Lower leg skin (tissue), 3 donors: ENCODE results near the gene PAIP2.

Source experiments
- CTCF ChIP-seq, 3 donors: fragments of 450-650 bp; IDR thresholded peaks; one replicate each; pipeline ENCODE4 v1.5.1; 2016; ENCODE audit warnings: antibody characterized with exemption in 3 of 3, mild to moderate bottlenecking in 3 of 3, moderate library complexity in 2 of 3
- POLR2A ChIP-seq, 2 donors: fragments of 450-650 bp; IDR thresholded peaks; one replicate each; pipeline ENCODE4 v1.6.1; 2016 to 2017; ENCODE audit warnings: antibody characterized with exemption in 2 of 2, mild to moderate bottlenecking in 1 of 2, moderate library complexity in 1 of 2

GRCh38 chr5:139403418-139403786 lies 61.7 kb downstream of the PAIP2 start:
- TF ChIP-seq CTCF (IDR thresholded peaks at IDR 0.05), result no peak
- TF ChIP-seq POLR2A (IDR thresholded peaks at IDR 0.05), result no peak
